HepG2 (cell line): ENCODE results near the gene TLR9.

Experiments
- CBX5 ChIP-seq: sonication (generic); formaldehyde crosslinking; IDR thresholded peaks from 2 replicates; pipeline ENCODE4 v1.4.0; 2020; ENCODE audit warnings: missing genetic modification reagents, borderline replicate concordance
- NR2C2 ChIP-seq: sonication (generic); formaldehyde crosslinking; IDR thresholded peaks from 2 replicates; pipeline ENCODE4 v1.4.0; 2020; ENCODE audit warnings: missing genetic modification reagents, mild to moderate bottlenecking, moderate library complexity, borderline replicate concordance
- PHF8 ChIP-seq: sonication (generic); formaldehyde crosslinking; IDR thresholded peaks from 2 replicates; pipeline ENCODE4 v1.5.0; 2020; ENCODE audit warnings: missing genetic modification reagents
- SNRNP70 ChIP-seq: fragments of 200-400 bp; formaldehyde crosslinking; IDR thresholded peaks from 2 replicates; pipeline ENCODE4 v1.6.1; 2017; ENCODE audit warnings: mild to moderate bottlenecking, low read depth, low read length, moderate library complexity
- YY1 ChIP-seq: IDR thresholded peaks from 2 replicates; pipeline ENCODE4 v1.6.1; 2011; ENCODE audit warnings: low read length, low read depth, moderate library complexity, mild to moderate bottlenecking; ENCODE audit not compliant: insufficient read depth, insufficient replicate concordance
- ZNF691 ChIP-seq: sonication (generic); formaldehyde crosslinking; IDR thresholded peaks from 2 replicates; pipeline ENCODE4 v1.4.0; 2020; ENCODE audit warnings: missing genetic modification reagents, low read depth, mild to moderate bottlenecking, borderline replicate concordance

DNA sequence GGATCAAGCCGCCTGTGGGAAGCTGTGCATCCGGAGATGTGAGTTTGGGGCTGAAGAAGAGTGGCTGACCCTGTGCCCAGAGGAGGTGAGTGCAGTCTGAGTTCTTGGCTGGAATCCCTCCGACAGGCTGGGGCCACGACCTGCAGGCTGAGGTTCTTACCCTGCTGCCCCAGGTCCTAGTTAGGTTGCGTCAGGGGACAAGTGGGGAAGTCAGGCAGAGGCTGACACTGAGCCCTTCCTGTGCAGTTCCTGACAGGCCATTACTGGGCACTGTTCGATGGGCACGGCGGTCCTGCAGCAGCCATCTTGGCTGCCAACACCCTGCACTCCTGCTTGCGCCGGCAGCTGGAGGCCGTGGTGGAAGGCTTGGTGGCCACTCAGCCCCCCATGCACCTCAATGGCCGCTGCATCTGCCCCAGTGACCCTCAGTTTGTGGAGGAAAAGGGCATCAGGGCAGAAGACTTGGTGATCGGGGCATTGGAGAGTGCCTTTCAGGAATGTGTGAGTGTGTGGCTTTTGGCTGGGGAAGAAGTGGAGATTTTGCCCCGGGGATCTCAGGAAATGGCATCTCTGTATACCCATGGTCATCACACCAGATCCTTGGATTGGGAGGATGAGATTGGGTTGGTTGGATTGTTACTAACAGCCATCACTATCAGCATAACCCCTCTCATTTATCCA, 21.4 kb upstream of the TLR9 start:
- TF ChIP-seq NR2C2 (CRISPR knock-in tag) (no peak), SNRNP70 (no peak), CBX5 (no peak), ZNF691 (CRISPR knock-in tag) (no peak), PHF8 (CRISPR knock-in tag) (no peak), YY1 (no peak)
